ENCODE data around the gene PIK3C2G. TPM values are rescaled to one million over a fixed set of nuclear protein-coding genes. Genes with fewer than 3 reads are reported as not detected.

The PIK3C2G gene
- total and polyA plus RNA-seq, 10 of the 15 experiments (the other 5 are each of a cell fraction or from before 2014, with no cell fraction given) = not detected

DNA sequence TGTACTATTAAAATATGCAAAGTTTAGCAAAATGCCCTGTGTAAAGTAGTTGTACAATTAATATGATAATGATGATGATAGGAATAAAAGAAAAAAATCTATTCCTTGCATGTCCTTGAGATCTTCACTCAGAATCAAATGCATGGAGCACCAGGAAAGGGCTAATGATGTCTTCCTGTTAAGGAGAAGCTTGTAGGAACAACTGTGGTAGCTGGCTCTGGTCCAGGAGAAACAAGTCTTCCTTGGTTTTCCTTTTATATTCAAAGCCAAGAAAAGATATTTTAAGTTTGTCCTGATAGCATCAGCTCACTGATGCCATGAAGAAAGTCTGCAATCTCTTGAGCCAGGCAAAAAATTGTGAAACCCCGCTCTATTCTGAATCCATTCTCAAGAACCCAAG, 138.9 kb downstream of the PIK3C2G start:
- ChIA-PET POLR2A (no interaction called here), CTCF (no interaction called here), RAD21 (ENCODE audit: unreplicated experiment) (no interaction called here), SMC1A (ENCODE audit: uncharacterized antibody, unreplicated experiment) (interaction anchor here (1.0 kb wide), 1 partner anchor 184 kb away, joined by 4 read pairs; no protein-coding TSS in a partner anchor)
- intact Hi-C loops (cut with micrococcal nuclease; ENCODE audit: unreplicated experiment) (no loop called here), in situ Hi-C loops (cut with MboI) (no loop called here)
- no TSS peak for BruUV-seq (replicated peaks)
- Histone ChIP-seq H3K27ac (ENCODE audit: control insufficient read depth, insufficient read depth) (no peak overlapping the region), H4K20me1 (ENCODE audit: control insufficient read depth, insufficient read depth) (no peaks in the 10 kb centered on the region), H2AFZ (ENCODE audit: control insufficient read depth, low read depth, low read length) (no peak overlapping the region), H3K79me2 (ENCODE audit: control insufficient read depth, insufficient read depth, low read length) (no peaks in the 10 kb centered on the region), H3K9ac (ENCODE audit: control insufficient read depth, insufficient read depth, low read length) (no peak overlapping the region), H3K36me3 (ENCODE audit: control insufficient read depth in 2 of 2, insufficient read depth in 2 of 2, low read length in 1 of 2) (no peaks in the 10 kb centered on the region), H3K4me1 (ENCODE audit: control insufficient read depth, insufficient read depth, low read length) (no peaks in the 10 kb centered on the region), H3K27me3 (replicated peaks in 1 of 2; ENCODE audit: control insufficient read depth in 2 of 2, insufficient read depth in 2 of 2, low read length in 1 of 2) (no peaks in the 10 kb centered on the region), H3K4me3 (no peak overlapping the region), H3K9me3 (replicated peaks; ENCODE audit: control insufficient read depth, insufficient read depth, low read length) (no peaks in the 10 kb centered on the region), H3K4me2 (ENCODE audit: control insufficient read depth, insufficient read depth) (no peak overlapping the region)
- ATAC-seq (no peak), DNase-seq (ENCODE audit: low read depth, low spot score) (no peak), FAIRE-seq (no peak)
- no peak for TF ChIP-seq E2F8 (IDR thresholded peaks at IDR 0.05; ENCODE audit: low read depth, partially characterized antibody)
- no peak for TF ChIP-seq STAT3 (IDR thresholded peaks at IDR 0.05; ENCODE audit: low read depth, low read length)
- TF ChIP-seq JUNB (IDR thresholded peaks at IDR 0.05) = no peak
- TF ChIP-seq SPI1 (IDR thresholded peaks at IDR 0.05; ENCODE audit: borderline replicate concordance, insufficient read depth, low read depth, low read length) = no peak
- TF ChIP-seq, protein P1, sequence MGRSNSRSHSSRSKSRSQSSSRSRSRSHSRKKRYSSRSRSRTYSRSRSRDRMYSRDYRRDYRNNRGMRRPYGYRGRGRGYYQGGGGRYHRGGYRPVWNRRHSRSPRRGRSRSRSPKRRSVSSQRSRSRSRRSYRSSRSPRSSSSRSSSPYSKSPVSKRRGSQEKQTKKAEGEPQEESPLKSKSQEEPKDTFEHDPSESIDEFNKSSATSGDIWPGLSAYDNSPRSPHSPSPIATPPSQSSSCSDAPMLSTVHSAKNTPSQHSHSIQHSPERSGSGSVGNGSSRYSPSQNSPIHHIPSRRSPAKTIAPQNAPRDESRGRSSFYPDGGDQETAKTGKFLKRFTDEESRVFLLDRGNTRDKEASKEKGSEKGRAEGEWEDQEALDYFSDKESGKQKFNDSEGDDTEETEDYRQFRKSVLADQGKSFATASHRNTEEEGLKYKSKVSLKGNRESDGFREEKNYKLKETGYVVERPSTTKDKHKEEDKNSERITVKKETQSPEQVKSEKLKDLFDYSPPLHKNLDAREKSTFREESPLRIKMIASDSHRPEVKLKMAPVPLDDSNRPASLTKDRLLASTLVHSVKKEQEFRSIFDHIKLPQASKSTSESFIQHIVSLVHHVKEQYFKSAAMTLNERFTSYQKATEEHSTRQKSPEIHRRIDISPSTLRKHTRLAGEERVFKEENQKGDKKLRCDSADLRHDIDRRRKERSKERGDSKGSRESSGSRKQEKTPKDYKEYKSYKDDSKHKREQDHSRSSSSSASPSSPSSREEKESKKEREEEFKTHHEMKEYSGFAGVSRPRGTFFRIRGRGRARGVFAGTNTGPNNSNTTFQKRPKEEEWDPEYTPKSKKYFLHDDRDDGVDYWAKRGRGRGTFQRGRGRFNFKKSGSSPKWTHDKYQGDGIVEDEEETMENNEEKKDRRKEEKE (IDR thresholded peaks at IDR 0.05) = no peak
- no peak for TF ChIP-seq MXI1 (IDR thresholded peaks at IDR 0.05; ENCODE audit: low read depth, low read length)
- TF ChIP-seq RB1 (IDR thresholded peaks at IDR 0.05; ENCODE audit: borderline replicate concordance) = no peak
- no peak for TF ChIP-seq RELA (IDR thresholded peaks at IDR 0.05; ENCODE audit: borderline replicate concordance, partially characterized antibody)
- TF ChIP-seq ZNF384 (IDR thresholded peaks at IDR 0.05; ENCODE audit: borderline replicate concordance, low read depth, low read length) = no peak
- TF ChIP-seq, protein P2, sequence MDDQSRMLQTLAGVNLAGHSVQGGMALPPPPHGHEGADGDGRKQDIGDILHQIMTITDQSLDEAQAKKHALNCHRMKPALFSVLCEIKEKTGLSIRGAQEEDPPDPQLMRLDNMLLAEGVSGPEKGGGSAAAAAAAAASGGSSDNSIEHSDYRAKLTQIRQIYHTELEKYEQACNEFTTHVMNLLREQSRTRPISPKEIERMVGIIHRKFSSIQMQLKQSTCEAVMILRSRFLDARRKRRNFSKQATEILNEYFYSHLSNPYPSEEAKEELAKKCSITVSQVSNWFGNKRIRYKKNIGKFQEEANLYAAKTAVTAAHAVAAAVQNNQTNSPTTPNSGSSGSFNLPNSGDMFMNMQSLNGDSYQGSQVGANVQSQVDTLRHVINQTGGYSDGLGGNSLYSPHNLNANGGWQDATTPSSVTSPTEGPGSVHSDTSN (IDR thresholded peaks at IDR 0.05; ENCODE audit: insufficient replicate concordance, low read depth, low read length) = no peak
- TF ChIP-seq JUND (IDR thresholded peaks at IDR 0.05; ENCODE audit: low read depth, low read length) = no peak
- TF ChIP-seq RAD21 (IDR thresholded peaks at IDR 0.05; ENCODE audit: insufficient read depth, low read depth, low read length) = no peak
- TF ChIP-seq ZBTB33 (IDR thresholded peaks at IDR 0.05) = no peak
- no peak for TF ChIP-seq NFXL1 (IDR thresholded peaks at IDR 0.05; ENCODE audit: borderline replicate concordance)
- WGBS (ENCODE audit: insufficient coverage, insufficient replicate concordance, low lambda C conversion rate, missing lambda C conversion rate) = 0% methylated on average over 1 of the region's 1 CpG

Data from GM12878 (cell line).